ENCODE results near the gene STK32A.

Gene STK32A

GRCh38 chr5:147430628-147431027, 195.8 kb downstream of the STK32A start:
- no peak for FAIRE-seq

GRCh38 chr5:147431586-147431985, 196.8 kb downstream of the STK32A start:
- FAIRE-seq: no peak

- FAIRE-seq: no peak
Observed at GRCh38 chr5:147432323-147432722, 197.5 kb downstream of the STK32A start.

- no peak for FAIRE-seq
Observed at GRCh38 chr5:147434049-147434448, 199.2 kb downstream of the STK32A start.

GRCh38 chr5:147436596-147436995, 201.8 kb downstream of the STK32A start:
- no peak for FAIRE-seq

- FAIRE-seq: no peak
Observed at GRCh38 chr5:147437161-147437596, 202.4 kb downstream of the STK32A start.
